Activated CD4-positive, alpha-beta T cell treated with anti-CD3 and anti-CD28 coated beads, Interleukin-2, amount 10 ng/mL, durations not matched to agents 7 days and 5 days (primary cell): Measurements from ENCODE around the gene GDAP1L1. TPM values are rescaled to one million over a fixed set of nuclear protein-coding genes. Genes with fewer than 3 reads are reported as not detected.

Experiments
- CTCF ChIA-PET: fragments of 350-600 bp; sonication (Branson Sonifier 250); formaldehyde crosslinking; loops from one replicate; lab custom pipeline; 2021; ENCODE audit warnings: antibody characterized with exemption; lab: Charles Lee
- POLR2A ChIA-PET: fragments of 350-600 bp; sonication (Branson Sonifier 250); formaldehyde crosslinking; loops from one replicate; lab custom pipeline; 2021; ENCODE audit warnings: antibody characterized with exemption; lab: Charles Lee
- DNase-seq: peaks from one replicate; pipeline ENCODE4 v3.0.0-alpha.2; 2020
- H3K27ac Mint-ChIP-seq: one replicate; pipeline ENCODE4 v1.8.0; 2021; ENCODE audit warnings: mild to moderate bottlenecking, moderate library complexity, mixed read lengths
- H3K27me3 Mint-ChIP-seq: one replicate; pipeline ENCODE4 v1.8.0; 2021; ENCODE audit warnings: mixed read lengths
- H3K36me3 Mint-ChIP-seq: one replicate; pipeline ENCODE4 v1.8.0; 2021; ENCODE audit warnings: low read depth, mixed read lengths
- H3K4me1 Mint-ChIP-seq: one replicate; pipeline ENCODE4 v1.8.0; 2021; ENCODE audit warnings: mixed read lengths
- H3K4me3 Mint-ChIP-seq: one replicate; pipeline ENCODE4 v1.8.0; 2021; ENCODE audit warnings: mild to moderate bottlenecking, moderate library complexity, mixed read lengths
- H3K9me3 Mint-ChIP-seq: one replicate; pipeline ENCODE4 v1.8.0; 2021; ENCODE audit warnings: mixed read lengths
- total RNA-seq, 2 experiments: library from RNA; stranded (reverse); gene quantifications; one replicate each; pipeline ENCODE4 v1.2.3, GENCODE V29; 2021

GDAP1L1 gene
- total RNA-seq, result not detected

GRCh38 chr20:44247131-44247571 is at the start of gene GDAP1L1:
Gene GDAP1L1, plus strand, starts transcription at chr20:44247308. Its CDS starts 27 bp downstream, at chr20:44247335.
- CTCF ChIA-PET, result interaction anchor here (0.8 to 1.4 kb wide), 2 partner anchors 15 to 64 kb away, joined by 3 read pairs; partner anchors contain the start of gene FITM2
- Mint-ChIP-seq H3K4me3 (no peak within 1 kb of the TSS), H3K9me3 (no peaks in the 10 kb centered on the region), H3K4me1 (no peaks in the 10 kb centered on the region), H3K36me3 (no peaks in the 10 kb centered on the region), H3K27ac (no peak within 1 kb of the TSS), H3K27me3 (peaks cover 26% of the 10 kb centered on the region)
- POLR2A ChIA-PET, result no interaction called here
- DNase-seq, result no peak

GRCh38 chr20:44198872-44199271 is 48.2 kb upstream of the GDAP1L1 start:
- ChIA-PET POLR2A (no interaction called here), CTCF (interaction anchor here (2.0 kb wide), 1 partner anchor 82 kb away, joined by 6 read pairs; no protein-coding TSS in a partner anchor)
- H3K4me3 Mint-ChIP-seq, result no peak overlapping the region
- peak overlapping the region; percentile 88 for H3K27ac Mint-ChIP-seq
- H3K9me3 Mint-ChIP-seq, result no peaks in the 10 kb centered on the region
- DNase-seq, result peak; percentile 67
- H3K36me3 Mint-ChIP-seq, result peaks cover 62% of the 10 kb centered on the region
- H3K4me1 Mint-ChIP-seq, result peaks cover 39% of the 10 kb centered on the region
- no peaks in the 10 kb centered on the region for H3K27me3 Mint-ChIP-seq

GRCh38 chr20:44199877-44200276 is 47.2 kb upstream of the GDAP1L1 start:
- Mint-ChIP-seq H3K9me3 (no peaks in the 10 kb centered on the region), H3K4me1 (peaks cover 42% of the 10 kb centered on the region), H3K36me3 (peaks cover 62% of the 10 kb centered on the region), H3K27ac (peak overlapping the region; percentile 37), H3K27me3 (no peaks in the 10 kb centered on the region), H3K4me3 (no peak overlapping the region)
- ChIA-PET CTCF (interaction anchor here (1.1 kb wide), 1 partner anchor 10 kb away, joined by 3 read pairs; the partner anchor contains the start of gene OSER1), POLR2A (no interaction called here)
- DNase-seq, result no peak

- CTCF ChIA-PET, result interaction anchor here (1.1 kb wide), 1 partner anchor 10 kb away, joined by 3 read pairs; the partner anchor contains the start of gene OSER1
- POLR2A ChIA-PET, result no interaction called here
- H3K4me1 Mint-ChIP-seq, result peaks cover 44% of the 10 kb centered on the region
- peaks cover 63% of the 10 kb centered on the region for H3K36me3 Mint-ChIP-seq
- no peaks in the 10 kb centered on the region for H3K27me3 Mint-ChIP-seq
- no peaks in the 10 kb centered on the region for H3K9me3 Mint-ChIP-seq
- DNase-seq, result no peak
- no peak overlapping the region for H3K4me3 Mint-ChIP-seq
- no peak overlapping the region for H3K27ac Mint-ChIP-seq
Measured at GRCh38 chr20:44200371-44200770, 46.7 kb upstream of the GDAP1L1 start.

DNA sequence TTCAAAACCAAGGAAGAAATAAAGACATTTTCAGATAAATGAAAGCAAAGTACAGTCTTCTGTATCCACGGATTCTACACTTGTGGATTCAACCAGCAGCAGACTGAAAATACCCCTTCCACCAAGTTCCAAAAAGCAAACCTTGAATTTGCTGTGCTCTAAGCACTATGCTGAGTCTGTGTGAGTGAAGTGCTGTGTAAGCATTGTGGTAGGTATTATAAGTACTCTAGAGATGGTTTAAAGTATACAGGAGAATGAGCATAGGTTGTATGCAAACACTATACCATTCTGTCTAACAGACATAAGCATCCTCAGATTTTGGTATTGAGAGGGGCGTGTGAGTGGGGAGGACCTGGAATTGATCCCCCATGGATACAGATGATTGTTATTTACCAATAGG is 46.1 kb upstream of the GDAP1L1 start:
- H3K27ac Mint-ChIP-seq, result no peak overlapping the region
- no peak for DNase-seq
- H3K4me1 Mint-ChIP-seq, result peaks cover 40% of the 10 kb centered on the region
- CTCF ChIA-PET, result no interaction called here
- peaks cover 62% of the 10 kb centered on the region for H3K36me3 Mint-ChIP-seq
- POLR2A ChIA-PET, result no interaction called here
- no peaks in the 10 kb centered on the region for H3K9me3 Mint-ChIP-seq
- H3K4me3 Mint-ChIP-seq, result no peak overlapping the region
- no peaks in the 10 kb centered on the region for H3K27me3 Mint-ChIP-seq

DNA sequence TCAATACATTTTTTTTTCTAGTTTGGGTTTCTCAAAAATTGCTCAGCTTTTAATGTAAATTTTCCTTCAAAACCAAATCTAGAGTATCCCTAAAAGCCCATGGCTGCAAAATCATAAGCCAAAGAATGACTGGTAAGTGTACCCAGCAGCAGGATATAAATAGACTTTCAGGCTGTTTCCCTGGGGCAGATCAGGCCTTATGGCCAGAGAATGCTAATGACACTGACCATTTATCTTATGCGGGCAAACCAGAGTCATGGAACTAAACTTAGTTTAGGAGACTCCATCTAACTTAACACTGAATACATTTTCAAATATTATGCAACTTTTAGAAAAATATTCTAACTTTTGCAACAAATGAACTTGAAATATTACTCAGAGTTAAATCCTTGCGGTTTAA is 43.9 kb upstream of the GDAP1L1 start:
- no peaks in the 10 kb centered on the region for H3K9me3 Mint-ChIP-seq
- H3K4me3 Mint-ChIP-seq, result no peak overlapping the region
- no peak overlapping the region for H3K27ac Mint-ChIP-seq
- H3K27me3 Mint-ChIP-seq, result no peaks in the 10 kb centered on the region
- peaks cover 51% of the 10 kb centered on the region for H3K36me3 Mint-ChIP-seq
- no peak for DNase-seq
- POLR2A ChIA-PET, result interaction anchor here (0.7 kb wide), 1 partner anchor 31 kb away, joined by 3 read pairs; no protein-coding TSS in a partner anchor
- CTCF ChIA-PET, result no interaction called here
- H3K4me1 Mint-ChIP-seq, result peaks cover 52% of the 10 kb centered on the region

- Mint-ChIP-seq H3K4me3 (no peak overlapping the region), H3K4me1 (peaks cover 56% of the 10 kb centered on the region), H3K27ac (no peak overlapping the region)
Measured at GRCh38 chr20:44204156-44204831, 42.8 kb upstream of the GDAP1L1 start.

DNA sequence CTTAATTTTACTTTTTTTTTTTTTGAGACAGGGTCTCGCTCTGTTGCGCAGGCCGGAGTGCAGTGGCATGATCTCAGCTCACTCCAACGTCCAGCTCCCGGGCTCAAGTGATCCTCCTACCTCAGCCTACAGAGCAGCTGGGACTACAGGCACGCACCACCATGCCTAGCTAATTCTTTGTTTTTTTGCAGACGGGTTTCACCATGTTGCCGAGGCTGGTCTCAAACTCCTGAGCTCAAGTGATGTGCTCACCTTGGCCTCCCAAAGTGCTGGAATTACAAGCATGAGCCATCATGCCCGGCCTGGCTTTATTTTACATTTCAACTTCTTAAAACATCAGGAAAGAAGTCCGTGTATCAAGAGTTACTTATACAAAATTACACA is 42.3 kb upstream of the GDAP1L1 start:
- CTCF ChIA-PET, result interaction anchor here (0.7 to 1.5 kb wide), 2 partner anchors 14 to 88 kb away, joined by 3 to 4 read pairs; no protein-coding TSS in a partner anchor
- no peaks in the 10 kb centered on the region for H3K27me3 Mint-ChIP-seq
- no peak overlapping the region for H3K4me3 Mint-ChIP-seq
- H3K27ac Mint-ChIP-seq, result no peak overlapping the region
- H3K9me3 Mint-ChIP-seq, result no peaks in the 10 kb centered on the region
- no peak for DNase-seq
- H3K36me3 Mint-ChIP-seq, result peaks cover 44% of the 10 kb centered on the region
- peaks cover 56% of the 10 kb centered on the region for H3K4me1 Mint-ChIP-seq
- POLR2A ChIA-PET, result no interaction called here

More at GRCh38 chr20:44204156-44204831, 42.8 kb upstream of the GDAP1L1 start:
- POLR2A ChIA-PET, result no interaction called here
- Mint-ChIP-seq H3K27me3 (no peaks in the 10 kb centered on the region), H3K9me3 (no peaks in the 10 kb centered on the region), H3K36me3 (peaks cover 46% of the 10 kb centered on the region)
- DNase-seq, result no peak
- CTCF ChIA-PET, result interaction anchor here (0.7 to 1.5 kb wide), 2 partner anchors 14 to 87 kb away, joined by 3 to 4 read pairs; no protein-coding TSS in a partner anchor

DNA sequence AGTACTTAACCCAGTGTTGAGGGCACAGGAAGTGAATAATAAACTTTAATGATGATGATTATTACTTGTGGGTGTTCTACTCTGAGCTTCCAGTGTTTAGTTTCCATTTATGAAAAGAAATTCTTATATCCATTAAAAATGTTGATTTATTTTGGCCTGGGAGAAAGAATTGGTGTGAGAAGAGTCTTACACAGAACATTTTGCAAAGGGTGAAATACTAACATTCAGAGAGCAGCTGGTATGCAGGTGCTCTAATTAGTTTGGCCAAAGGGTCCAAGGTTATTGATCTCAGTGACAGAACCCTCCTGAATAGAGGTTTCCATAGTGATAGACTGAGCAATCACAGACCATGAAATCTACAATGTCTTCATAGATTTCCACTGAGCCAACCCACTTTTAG is 41.0 kb upstream of the GDAP1L1 start:
- Mint-ChIP-seq H3K4me3 (no peak overlapping the region), H3K9me3 (no peaks in the 10 kb centered on the region), H3K27me3 (no peaks in the 10 kb centered on the region), H3K27ac (no peak overlapping the region), H3K4me1 (peaks cover 49% of the 10 kb centered on the region), H3K36me3 (peaks cover 33% of the 10 kb centered on the region)
- POLR2A ChIA-PET, result no interaction called here
- no peak for DNase-seq
- CTCF ChIA-PET, result no interaction called here

DNA sequence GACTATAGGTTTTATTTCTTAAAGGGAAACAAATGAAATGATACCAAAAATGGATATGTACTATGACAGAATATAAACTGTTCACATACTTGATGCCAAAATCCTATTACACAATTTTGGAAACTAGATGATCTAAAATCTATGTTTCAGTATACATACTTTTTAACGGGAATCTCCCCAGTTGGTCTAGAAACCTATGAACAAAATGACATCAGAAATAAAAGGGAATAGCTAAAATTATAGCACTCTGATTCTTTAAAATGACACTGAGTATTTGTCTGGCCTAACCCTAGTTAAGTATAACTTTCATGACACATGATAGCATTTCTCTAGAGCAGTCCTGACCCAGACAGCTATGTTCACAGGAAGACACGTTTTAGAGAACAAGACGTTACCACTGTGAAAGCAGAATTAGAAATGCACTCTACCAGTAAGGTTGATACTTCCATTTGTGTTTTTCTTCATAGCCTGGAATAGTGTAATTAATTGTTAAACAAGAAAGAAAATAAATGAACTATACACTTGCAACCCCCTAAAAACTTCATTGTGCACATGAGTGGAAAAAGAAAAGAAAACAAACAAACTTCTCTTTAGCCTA is 39.9 kb upstream of the GDAP1L1 start:
- no peak overlapping the region for H3K27ac Mint-ChIP-seq
- no peaks in the 10 kb centered on the region for H3K9me3 Mint-ChIP-seq
- peaks cover 55% of the 10 kb centered on the region for H3K4me1 Mint-ChIP-seq
- H3K36me3 Mint-ChIP-seq, result peaks cover 23% of the 10 kb centered on the region
- no peaks in the 10 kb centered on the region for H3K27me3 Mint-ChIP-seq
- POLR2A ChIA-PET, result no interaction called here
- CTCF ChIA-PET, result no interaction called here
- no peak overlapping the region for H3K4me3 Mint-ChIP-seq
- DNase-seq, result no peak

- Mint-ChIP-seq H3K4me3 (peak overlapping the region; percentile 87), H3K36me3 (peaks cover 18% of the 10 kb centered on the region), H3K9me3 (no peaks in the 10 kb centered on the region), H3K4me1 (peaks cover 55% of the 10 kb centered on the region), H3K27me3 (no peaks in the 10 kb centered on the region), H3K27ac (no peak overlapping the region)
- POLR2A ChIA-PET, result interaction anchor here (0.7 kb wide), 1 partner anchor 91 kb away, joined by 6 read pairs; no protein-coding TSS in a partner anchor
- no peak for DNase-seq
- CTCF ChIA-PET, result interaction anchor here (1.0 kb wide), 1 partner anchor 12 kb away, joined by 3 read pairs; no protein-coding TSS in a partner anchor
Measured at GRCh38 chr20:44208165-44208564, 38.9 kb upstream of the GDAP1L1 start.

DNA sequence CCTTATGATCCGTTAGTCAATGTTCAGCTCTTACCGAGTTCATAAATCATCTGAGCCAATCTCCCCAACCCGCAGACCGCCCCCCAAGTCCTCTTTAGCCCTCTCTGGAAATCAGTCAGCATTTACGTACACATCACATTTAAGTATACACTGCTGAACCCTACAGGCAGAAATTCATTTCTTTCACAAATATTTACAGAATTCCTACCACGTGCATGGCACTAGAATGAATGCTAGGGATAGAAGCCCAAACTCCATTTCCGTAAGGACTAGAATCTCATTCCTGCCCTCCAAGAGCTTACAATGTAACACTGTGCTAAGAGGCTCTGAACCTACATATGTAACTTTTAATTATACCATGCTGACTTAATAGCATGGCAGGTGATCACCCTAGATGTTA is 38.3 kb upstream of the GDAP1L1 start:
- Mint-ChIP-seq H3K4me3 (peak overlapping the region; percentile 87), H3K36me3 (peaks cover 14% of the 10 kb centered on the region), H3K27me3 (no peaks in the 10 kb centered on the region), H3K4me1 (peaks cover 54% of the 10 kb centered on the region), H3K27ac (peak overlapping the region; percentile 71), H3K9me3 (no peaks in the 10 kb centered on the region)
- DNase-seq, result no peak
- ChIA-PET CTCF (interaction anchor here (1.0 to 1.2 kb wide), 2 partner anchors 9 to 13 kb away, joined by 3 to 4 read pairs; no protein-coding TSS in a partner anchor), POLR2A (no interaction called here)
